Measurements from ENCODE around the gene FGF10. TPM values are rescaled to one million over a fixed set of nuclear protein-coding genes. Genes with fewer than 3 reads are reported as not detected.
A peak's percentile ranks its signal among the peaks of the same experiment; 100 is the strongest.

Gene FGF10
- total RNA-seq, 1 experiment from 2014 or later = 0.37 TPM

DNA sequence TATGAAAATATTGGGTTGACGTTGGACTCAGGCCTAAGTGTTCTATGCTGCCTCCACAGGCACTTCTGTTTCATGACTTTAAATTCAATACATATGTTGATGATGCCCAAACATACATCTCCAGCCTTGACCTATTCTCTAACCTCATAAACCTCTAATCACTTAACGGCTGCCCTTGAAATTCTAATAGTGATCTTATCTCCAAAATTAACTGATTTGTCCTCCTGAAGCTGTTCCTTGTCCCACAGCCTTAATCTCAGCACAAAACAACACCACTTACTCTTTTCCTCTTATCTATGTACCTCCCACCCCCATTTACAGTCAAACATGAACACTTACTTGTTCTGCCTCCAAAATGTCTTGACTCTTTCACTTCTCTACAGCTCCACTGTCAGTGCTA lies 43.3 kb downstream of the FGF10 start:
- ChIA-PET CTCF (interaction anchor here (1.2 kb wide), 1 partner anchor 13 kb away, joined by 6 read pairs; no protein-coding TSS in a partner anchor), POLR2A (no interaction called here)
- Mint-ChIP-seq H3K27me3 (ENCODE audit: low read depth) (no peaks in the 10 kb centered on the region), H3K36me3 (no peaks in the 10 kb centered on the region), H3K4me1 (peaks cover 9% of the 10 kb centered on the region), H3K4me3 (no peak overlapping the region), H3K27ac (no peak overlapping the region), H3K9me3 (no peaks in the 10 kb centered on the region)
- ATAC-seq (peak; percentile 43), DNase-seq (ENCODE audit: low spot score) (no peak)
- TF ChIP-seq ZNF263 (CRISPR knock-in tag; IDR thresholded peaks at IDR 0.05; ENCODE audit: low read depth) (no peak), NR3C1 (CRISPR knock-in tag; conservative IDR thresholded peaks at IDR 0.05; ENCODE audit: low read depth) (no peak), EMX1 (CRISPR knock-in tag; IDR thresholded peaks at IDR 0.05) (no peak), CREM (CRISPR knock-in tag; IDR thresholded peaks at IDR 0.05) (no peak), ATF1 (CRISPR knock-in tag; IDR thresholded peaks at IDR 0.05) (no peak), SOX15 (CRISPR knock-in tag; IDR thresholded peaks at IDR 0.05) (no peak), PRRX2 (CRISPR knock-in tag; IDR thresholded peaks at IDR 0.05) (no peak), ELF4 (CRISPR knock-in tag; IDR thresholded peaks at IDR 0.05; ENCODE audit: low read depth) (no peak), FOXK1 (CRISPR knock-in tag; IDR thresholded peaks at IDR 0.05) (no peak), SP1 (CRISPR knock-in tag; conservative IDR thresholded peaks at IDR 0.05) (no peak), IRF2 (CRISPR knock-in tag; IDR thresholded peaks at IDR 0.05; ENCODE audit: borderline replicate concordance, low read depth) (no peak)

DNA sequence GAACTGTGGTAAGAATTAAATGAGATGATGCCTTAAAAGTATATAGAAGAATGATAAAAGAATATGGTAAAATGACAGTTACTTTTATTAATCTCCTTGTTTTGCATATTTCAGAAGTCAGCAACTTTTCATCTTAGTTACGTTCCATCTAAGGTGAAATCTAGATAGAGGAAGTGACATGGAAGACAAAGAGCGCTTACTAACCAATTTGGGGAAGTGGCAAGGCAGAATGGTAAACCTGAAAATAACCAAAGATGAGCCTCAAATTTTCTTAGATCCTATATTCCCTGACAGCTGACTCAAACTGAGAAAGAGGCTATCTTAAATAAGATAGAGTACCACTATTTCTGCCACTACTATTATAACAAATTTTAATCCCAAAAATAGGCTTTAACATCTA lies 52.5 kb downstream of the FGF10 start:
- Mint-ChIP-seq H3K36me3 (no peaks in the 10 kb centered on the region), H3K27ac (no peak overlapping the region), H3K9me3 (no peaks in the 10 kb centered on the region), H3K27me3 (ENCODE audit: low read depth) (no peaks in the 10 kb centered on the region), H3K4me3 (no peak overlapping the region), H3K4me1 (peaks cover 13% of the 10 kb centered on the region)
- ATAC-seq (no peak), DNase-seq (ENCODE audit: low spot score) (no peak)
- POLR2A ChIA-PET = no interaction called here
- CTCF ChIA-PET = no interaction called here
- TF ChIP-seq KAT7 (CRISPR knock-in tag; IDR thresholded peaks at IDR 0.05; ENCODE audit: borderline replicate concordance) (no peak), OVOL2 (CRISPR knock-in tag; IDR thresholded peaks at IDR 0.05; ENCODE audit: borderline replicate concordance) (no peak), RORB (CRISPR knock-in tag; IDR thresholded peaks at IDR 0.05) (no peak), ZNF671 (CRISPR knock-in tag; IDR thresholded peaks at IDR 0.05) (no peak), SMAD3 (CRISPR knock-in tag; IDR thresholded peaks at IDR 0.05; ENCODE audit: borderline replicate concordance) (no peak), SMAD4 (CRISPR knock-in tag; IDR thresholded peaks at IDR 0.05) (no peak), NR1H2 (CRISPR knock-in tag; IDR thresholded peaks at IDR 0.05) (no peak), ZNF281 (CRISPR knock-in tag; IDR thresholded peaks at IDR 0.05) (no peak), IRF2 (CRISPR knock-in tag; IDR thresholded peaks at IDR 0.05; ENCODE audit: borderline replicate concordance, low read depth) (no peak), NR3C1 (CRISPR knock-in tag; conservative IDR thresholded peaks at IDR 0.05; ENCODE audit: low read depth) (no peak), TP53 (CRISPR knock-in tag; IDR thresholded peaks at IDR 0.05) (no peak), IRF1 (CRISPR knock-in tag; IDR thresholded peaks at IDR 0.05) (no peak), ATF2 (CRISPR knock-in tag; IDR thresholded peaks at IDR 0.05; ENCODE audit: borderline replicate concordance, low read depth) (no peak)
- TF ChIP-seq, protein P1, sequence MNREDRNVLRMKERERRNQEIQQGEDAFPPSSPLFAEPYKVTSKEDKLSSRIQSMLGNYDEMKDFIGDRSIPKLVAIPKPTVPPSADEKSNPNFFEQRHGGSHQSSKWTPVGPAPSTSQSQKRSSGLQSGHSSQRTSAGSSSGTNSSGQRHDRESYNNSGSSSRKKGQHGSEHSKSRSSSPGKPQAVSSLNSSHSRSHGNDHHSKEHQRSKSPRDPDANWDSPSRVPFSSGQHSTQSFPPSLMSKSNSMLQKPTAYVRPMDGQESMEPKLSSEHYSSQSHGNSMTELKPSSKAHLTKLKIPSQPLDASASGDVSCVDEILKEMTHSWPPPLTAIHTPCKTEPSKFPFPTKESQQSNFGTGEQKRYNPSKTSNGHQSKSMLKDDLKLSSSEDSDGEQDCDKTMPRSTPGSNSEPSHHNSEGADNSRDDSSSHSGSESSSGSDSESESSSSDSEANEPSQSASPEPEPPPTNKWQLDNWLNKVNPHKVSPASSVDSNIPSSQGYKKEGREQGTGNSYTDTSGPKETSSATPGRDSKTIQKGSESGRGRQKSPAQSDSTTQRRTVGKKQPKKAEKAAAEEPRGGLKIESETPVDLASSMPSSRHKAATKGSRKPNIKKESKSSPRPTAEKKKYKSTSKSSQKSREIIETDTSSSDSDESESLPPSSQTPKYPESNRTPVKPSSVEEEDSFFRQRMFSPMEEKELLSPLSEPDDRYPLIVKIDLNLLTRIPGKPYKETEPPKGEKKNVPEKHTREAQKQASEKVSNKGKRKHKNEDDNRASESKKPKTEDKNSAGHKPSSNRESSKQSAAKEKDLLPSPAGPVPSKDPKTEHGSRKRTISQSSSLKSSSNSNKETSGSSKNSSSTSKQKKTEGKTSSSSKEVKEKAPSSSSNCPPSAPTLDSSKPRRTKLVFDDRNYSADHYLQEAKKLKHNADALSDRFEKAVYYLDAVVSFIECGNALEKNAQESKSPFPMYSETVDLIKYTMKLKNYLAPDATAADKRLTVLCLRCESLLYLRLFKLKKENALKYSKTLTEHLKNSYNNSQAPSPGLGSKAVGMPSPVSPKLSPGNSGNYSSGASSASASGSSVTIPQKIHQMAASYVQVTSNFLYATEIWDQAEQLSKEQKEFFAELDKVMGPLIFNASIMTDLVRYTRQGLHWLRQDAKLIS (CRISPR knock-in tag; IDR thresholded peaks at IDR 0.05; ENCODE audit: borderline replicate concordance) = no peak

Data from WTC11 (cell line).